ENCODE data around the gene PLOD3.

PLOD3 gene

DNA sequence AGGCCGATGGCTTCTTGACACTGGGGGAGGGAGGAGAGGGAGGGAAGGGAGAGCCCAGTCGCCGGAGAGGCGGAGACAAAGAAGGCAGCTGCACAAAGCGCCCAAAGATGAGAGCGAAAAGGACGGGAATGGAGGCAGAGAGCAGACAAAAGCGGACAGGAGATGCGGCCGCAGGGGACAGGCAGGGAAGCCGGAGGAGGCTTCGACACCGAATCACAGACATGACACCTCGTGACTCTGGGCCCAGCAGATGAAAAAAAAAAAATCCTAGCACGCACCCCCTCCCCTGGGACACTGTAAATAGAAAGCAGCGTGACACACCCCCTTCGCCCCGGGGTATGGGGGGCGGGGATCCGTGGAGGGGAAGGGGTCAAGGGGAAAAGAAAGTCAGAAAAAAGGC, 38.3 kb downstream of the PLOD3 start:
- DNase-seq, result no peak

DNA sequence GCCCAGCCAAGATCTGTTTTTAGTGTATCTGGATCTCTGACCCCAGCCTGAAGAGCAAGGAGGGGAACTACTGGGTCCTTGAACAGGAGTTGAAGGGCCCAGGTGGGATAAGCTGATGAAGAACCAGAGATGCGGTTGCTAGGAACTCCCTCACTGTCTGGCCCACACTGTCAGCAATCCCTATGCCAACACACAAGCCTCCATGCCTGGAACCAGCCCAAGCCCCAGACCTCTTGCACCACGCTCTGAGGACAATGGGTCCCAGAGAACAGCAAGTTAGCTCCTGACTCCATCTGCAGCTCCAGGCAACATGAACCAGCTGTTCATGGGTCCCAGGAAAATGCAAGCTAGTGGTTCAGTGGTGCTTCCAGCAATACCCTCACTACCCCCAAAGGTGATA, 39.7 kb downstream of the PLOD3 start:
- DNase-seq, result no peak

DNA sequence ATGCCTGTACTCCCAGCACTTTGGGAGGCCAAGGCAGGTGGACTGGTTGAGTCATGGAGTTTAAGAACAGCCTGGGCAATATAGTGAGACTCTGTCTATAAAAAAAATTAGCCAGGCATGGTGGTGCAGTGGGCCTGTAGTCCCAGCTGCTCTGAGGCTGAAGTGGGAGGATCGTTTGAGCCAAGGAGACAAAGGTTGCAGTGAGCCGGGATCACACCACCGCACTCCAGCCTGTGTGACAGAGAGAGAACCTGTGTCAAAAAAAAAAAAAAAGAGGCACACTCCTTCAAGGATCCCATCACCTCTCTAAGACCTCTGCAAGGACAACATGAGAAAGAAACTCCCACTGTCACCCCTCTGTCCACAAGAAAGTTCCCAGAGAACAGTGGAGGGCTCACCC, 41.7 kb downstream of the PLOD3 start:
- no peak for DNase-seq

DNA sequence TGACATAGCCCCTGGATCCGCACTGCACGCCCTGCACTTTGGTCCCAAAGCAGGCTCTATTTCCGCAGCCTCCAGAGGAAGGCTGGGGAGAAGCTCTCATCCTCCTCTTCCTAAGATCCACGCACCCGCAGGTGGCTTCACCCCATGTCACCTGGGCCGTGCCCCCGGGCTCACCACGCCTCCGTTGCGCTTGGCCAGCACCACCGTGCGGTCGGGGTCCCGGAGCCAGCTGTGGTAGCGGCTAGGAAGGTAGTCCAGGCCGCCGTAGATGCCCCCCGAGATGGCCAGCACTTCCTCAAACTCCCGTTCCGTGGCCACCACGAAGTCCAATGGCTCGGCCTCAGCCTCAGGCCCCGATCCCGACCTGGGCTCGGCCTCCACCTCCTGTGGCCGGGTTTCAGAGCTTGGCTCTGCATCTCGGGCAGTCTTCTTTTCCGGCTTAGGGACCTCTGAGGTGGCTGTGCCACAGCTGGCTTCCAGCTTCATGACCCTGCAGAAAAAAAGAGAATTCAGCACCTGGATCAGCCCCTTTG, 43.0 kb downstream of the PLOD3 start:
- no peak for DNase-seq

DNA sequence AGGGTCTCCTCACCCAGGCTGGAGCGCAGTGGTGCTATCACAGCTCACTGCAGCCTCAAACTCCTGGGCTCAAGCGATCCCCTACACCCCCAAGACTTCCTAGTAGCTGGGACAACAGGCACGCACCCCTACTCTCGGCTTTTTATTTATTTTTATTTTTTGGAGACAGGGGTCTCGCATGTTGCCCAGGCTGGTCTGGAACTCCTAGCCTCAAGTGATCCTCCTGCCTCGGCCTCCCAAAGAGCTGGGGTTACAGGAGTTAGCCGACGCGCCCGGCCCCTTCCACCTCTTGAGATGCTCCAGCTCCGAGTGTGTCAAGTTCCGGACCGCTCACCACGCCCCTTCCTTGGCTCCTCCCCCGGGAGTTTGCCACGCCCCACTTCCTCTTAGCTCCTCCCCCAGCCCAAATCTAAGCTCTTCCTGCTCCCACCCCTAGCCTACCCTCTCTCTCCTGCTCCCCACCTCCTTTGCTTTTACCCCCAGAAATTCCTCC, 43.6 kb downstream of the PLOD3 start:
- no peak for DNase-seq

DNA sequence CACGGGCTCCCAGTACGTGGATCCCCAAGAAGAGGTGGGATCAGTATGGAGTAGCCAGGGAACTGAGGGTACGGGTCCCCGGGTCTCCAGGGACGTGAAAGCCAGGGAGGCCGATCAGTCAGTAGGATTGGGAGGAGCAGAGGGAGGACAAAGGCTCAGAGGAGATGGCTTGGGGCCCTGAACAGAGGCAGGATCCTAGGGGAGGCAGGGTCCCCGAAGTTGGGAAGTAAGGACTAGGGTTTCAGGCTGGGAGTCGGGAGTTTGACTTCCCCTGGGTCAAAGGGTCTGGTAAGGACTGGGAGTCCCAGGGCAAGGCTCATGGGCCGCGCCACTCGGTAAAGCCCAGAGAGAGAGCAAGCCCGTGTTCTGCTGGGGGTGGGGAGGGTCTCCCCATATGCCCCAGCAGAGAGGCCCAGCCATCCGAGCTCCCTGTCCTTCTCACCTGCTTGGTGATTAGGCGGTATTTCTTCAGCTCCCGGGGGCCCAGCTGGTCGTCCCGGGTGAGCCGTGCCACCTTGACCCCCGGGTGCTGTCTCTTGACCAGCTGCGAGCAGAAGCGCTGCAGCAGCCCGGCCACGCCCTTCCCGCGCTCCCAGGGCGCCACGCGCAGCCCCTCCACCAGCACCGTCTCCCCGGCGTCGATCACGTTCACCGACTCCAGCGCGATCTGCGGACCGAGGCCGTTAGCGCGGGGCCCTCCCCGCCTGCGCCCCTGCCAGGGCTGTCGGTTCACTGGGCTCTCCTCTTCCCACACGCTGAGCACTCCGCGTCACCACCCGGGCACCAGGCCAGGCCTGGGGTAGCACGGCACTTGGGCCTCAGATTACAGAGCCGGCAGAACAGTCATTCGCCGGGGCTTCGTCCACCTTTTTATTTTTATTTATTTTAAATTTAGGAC, 44.3 kb downstream of the PLOD3 start:
- no peak for DNase-seq

DNA sequence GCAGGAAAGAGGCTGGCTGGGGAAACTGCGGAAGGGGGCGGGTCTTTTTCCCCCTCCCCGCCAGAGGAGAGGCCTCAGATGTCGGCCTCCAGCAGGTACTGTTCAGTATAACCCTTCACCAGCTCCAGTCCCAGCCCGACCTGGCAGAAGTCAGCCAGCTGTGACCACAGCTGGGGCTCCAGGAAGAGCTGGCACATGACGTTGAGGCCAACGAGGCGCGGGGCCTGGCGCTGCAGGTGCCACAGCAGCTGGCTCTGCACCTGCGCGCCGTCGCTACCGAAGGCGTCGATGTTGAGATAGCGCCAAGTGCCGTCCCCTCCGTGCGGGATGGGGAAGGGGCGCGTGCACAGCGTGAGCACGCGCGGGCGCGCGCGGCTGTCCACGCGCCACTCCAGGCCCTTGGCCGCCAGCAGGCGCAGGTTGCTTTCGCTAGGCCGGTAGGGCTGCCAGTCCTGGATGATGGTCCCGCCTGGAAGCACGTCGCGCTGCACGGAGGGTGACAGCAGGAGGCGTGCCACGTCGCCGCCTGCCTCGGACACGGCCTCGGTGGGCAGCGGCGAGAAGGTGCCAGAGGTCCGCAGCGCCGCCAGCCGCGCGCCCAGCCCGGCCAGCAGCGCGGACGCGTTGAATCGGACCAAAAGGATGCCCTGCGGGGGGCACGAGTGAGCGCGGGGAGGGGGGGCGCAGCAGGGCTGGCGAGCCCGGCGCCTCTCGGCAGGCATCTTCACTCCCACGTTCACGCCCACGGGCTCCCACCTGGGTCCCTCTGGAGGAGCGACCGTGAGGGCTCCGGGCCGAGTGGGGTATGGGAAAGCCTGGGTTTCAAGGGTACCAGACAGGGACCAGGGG, 45.2 kb downstream of the PLOD3 start:
- no peak for DNase-seq

DNA sequence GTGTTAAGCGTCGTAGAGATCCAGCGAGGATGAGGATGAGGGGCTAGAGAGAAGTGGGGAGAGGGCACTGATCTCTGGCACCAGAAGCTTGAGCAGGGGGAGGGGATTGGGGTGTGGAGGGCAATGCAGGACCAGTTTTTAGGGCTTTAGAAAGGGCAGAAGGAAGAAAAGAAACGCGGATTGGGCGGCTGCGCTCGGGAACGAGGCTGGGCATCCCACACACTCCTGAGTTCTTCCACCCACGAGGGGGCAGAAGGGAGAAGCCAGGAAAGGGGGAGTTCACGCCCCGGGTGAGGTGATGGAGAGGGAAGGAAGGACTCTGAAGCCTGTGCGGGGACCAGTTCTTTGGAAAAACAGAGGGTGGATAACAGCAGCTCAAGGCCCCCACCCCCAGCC, 45.9 kb downstream of the PLOD3 start:
- DNase-seq, result no peak

DNA sequence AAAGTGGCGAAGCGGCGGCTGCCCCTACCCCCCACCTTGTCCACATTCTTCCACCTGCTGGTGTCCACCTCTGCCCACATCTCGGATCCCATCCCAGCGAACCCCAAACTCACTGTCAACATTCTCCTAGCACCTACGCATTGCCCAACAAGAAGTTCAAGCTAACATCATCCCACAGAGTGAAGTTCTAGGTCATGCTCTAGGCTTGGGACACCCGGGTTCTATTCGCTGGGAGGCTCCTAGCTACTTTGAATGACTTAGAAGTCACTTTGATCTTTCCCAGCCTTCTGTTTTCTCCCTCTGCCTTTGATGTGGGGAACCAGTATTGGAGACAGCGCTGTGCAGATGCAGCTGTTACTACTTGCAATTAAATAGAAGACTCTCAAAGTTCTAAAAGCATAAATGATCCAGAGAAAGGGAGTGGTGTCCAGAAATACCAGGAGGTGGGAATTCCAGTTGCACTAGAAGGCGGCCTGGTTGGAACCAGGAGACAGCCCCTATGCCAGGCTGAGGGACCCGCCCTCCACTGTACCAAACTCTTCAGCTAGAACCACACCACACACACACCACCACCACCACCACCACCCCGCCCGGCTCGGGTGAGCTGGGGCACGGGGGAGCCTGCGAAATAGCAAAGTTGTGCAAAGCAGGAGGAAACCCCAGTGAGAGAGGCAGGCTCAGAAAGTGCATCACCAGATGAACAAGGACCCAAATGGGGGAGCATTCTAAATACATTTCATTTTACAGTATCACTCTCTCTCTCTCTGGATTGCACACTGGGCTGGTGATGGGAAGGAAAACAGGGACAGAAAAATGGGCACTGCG, 46.6 kb downstream of the PLOD3 start:
- DNase-seq, result no peak

DNA sequence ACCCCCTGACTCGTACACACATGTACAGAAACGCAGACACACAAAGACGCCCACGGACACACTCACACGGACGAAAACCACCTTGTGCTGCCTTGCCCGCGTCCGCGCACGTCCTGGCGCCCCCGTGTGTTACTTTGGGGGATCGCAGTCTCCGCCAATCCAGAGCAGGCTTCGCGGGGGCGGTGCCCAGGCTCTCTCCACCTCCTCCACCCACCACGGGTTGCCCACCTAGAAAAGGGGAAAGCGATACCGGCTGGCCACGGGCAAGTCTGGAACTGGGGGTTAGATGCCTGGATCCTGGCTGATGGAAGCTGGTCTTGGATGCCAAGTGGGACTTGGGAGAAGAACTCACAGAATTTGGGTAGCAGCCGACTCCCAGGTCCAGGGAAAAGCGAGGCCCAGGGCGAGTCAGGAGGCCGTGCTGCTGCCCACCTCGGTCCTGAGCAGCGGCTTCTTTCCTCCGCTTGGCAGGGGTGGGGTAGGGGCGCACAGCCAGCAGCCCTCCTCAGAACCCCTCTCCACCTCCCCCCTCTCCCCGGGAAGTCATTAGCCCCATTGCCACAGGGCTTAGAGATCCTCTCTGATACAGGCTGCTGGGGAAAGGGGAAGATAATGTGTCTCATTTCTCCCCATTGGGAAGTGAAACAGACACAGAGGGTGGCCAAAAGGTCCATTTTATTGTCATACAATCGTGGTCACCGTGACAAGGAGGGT, 47.4 kb downstream of the PLOD3 start:
- no peak for DNase-seq

DNA sequence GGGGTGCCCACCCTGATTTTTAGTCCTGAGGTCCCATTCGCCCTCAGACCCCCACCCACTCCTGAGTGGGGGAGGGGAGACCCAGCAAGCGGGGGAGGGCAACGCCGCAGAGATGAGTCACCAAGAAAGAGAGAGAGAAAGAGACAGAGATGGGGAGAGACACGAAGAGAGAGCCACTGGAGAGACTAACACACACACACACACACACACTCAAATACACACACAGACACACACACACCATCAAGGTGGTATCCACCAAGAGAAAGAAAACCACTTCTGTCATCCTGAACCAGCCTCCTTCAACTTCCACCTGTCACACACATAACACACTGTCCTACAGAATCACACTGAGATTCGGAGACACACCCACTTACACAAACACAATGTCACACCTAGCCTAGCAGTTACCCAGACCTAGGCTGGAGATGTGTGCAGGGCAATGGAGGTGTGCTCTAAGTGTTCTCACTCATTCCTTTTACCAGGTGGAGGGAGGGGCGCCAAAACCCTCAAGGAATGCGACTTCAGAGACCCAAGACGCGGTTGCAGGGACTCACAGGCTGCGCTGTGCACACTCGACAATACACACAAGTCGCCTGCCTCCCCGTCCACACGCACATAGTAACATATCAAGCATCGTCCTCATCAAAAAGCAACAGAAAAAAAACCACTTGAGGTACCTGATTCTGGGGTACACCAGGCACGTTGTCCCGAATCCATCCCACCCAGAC, 48.1 kb downstream of the PLOD3 start:
- DNase-seq, result no peak

DNA sequence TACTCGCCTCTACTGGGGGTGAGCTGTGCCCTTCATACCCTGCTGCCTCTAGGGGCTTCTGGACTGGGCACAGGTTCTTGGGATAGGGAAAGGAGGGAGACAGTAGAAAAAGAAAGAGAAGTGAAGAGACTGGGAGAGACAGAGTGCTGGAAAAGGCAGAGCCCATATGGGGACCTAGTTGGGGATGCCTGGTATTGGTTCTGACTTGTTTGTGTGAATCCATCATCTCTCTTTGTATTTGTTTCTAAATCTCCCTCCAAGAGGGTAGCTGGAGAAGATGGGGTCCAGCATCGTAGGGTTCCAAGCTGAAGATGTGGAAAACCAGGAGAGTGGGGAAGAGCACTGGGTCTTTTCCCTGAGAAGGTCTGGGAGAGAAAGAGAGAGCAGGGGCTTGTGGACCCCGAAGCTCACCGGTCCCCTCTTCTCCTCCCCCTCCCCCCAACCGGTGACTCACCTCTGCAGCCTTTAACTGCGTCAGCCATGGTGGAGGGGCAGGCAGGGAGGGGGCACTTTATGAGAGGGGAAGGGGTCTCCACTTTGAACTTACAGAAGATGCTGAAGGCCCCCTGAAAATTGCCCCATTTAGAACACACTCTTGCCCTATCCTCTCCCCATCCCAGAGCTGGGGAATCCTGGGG, 48.9 kb downstream of the PLOD3 start:
- no peak for DNase-seq

DNA sequence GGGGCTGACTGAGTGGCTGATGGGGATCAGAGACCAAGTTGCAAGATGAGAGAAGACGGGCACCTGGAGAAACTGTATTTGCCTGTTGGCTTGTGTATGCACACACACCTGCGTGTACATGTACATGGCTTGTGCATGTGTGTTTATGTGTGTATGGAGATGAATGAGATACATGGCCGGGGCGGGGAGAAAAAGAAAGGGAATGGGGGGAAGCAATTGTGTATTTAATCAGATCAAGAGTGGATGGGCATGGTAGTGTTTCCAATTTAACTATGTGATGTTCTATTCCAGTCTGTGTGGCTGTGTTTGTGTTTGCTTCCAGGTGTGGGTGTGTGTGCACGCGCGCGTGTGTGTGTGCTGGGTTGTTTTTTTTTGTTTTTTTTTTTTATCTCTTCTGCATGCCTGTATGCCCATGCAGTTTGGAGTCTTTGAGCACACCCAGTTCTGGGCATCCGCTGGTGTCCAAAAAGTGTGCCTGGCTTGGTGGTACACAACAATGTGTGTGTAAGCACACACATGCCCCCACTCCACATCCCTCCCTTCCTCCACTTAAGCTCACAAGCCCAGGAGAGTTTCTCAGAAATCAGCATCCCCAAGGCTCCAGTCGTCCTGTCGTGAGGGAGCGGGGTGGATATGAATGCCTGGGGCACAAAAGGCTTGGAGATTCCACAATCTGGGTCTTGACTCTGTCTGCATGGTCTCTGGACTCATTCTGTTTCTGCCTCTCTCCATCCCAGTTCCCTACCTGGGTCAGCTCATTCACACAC, 49.6 kb downstream of the PLOD3 start:
- DNase-seq, result no peak

DNA sequence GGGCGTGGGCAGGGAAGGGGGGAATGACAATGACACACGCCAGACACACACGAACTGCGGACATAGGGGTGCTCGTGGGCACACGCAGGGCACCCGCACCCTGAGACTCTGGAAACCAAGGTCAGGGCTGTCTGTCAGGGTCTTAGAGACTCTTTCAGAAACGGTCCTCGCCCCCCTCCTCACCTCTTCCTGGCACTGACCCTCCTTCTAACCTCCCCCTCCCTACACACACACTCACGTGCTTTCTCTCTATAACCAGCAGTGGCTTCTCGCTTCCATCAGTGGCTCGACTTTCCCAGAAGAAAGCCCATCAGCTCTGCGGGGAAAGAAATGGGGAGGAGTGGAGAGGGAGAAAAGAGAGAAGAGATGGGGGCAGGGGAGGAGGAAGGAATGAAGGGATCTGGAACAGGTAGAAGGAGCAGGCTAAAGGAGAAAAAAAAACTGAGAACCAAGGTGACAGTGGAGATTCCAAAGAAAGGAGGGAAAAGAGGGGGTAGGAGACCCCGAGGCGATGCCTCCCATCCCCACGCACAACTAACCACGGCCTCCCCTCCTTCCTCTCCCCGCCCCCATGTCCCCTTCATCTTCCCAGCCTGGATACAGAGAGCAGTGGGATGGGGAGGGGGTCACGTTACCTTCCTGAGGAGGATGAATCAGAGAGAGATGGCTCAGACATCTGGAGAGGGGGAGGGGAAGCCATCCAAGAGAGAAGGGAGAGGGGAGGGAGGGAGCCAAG, 50.3 kb downstream of the PLOD3 start:
- no peak for DNase-seq

DNA sequence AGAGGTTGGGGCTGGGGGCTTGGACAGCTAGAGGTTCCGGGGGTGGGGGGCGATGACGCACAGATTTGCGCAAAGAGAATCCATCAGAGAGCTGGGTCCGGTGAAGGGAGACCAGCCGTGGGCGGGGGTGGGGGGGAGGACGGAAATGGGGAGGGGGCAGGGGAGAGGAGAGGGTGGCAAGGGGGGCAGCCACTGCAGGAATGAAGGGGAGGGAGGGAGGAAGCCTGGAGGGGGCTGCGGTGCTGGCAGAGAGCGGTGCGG, 50.8 kb downstream of the PLOD3 start:
- DNase-seq, result no peak

DNA sequence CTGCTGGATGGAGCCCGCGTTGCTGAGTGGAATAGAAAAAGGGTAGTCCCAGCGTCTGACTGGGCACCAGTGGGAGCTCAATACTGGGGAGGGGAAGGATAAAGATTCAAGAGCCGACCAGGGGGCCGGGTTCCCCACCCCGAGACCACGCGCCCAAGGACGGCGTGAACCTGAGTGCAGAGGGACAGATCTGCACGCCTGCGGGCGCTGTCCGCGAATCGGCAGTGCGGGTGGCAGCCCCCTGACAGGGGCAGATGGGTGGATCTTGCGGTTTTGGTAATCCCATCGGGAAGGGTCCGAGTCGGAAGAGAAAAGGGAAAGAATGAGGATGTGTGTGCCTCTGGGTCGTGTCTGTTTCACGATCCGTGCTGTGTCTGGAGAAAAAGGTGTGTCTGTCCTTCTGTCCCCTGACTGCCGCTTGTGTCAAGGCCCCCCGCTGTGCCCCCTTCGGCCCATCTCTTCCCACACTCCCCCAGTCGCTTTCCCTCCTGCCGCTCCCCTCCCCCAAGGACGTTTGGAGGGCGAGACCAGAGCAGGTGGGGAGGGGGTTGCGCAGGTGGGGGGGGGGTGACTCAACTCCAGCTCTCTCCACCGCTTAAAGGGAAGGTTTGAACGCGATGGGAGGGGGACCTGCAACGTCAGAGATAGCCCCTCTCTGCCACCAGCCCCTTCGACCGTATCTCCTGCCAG, 51.3 kb downstream of the PLOD3 start:
- DNase-seq, result no peak

DNA sequence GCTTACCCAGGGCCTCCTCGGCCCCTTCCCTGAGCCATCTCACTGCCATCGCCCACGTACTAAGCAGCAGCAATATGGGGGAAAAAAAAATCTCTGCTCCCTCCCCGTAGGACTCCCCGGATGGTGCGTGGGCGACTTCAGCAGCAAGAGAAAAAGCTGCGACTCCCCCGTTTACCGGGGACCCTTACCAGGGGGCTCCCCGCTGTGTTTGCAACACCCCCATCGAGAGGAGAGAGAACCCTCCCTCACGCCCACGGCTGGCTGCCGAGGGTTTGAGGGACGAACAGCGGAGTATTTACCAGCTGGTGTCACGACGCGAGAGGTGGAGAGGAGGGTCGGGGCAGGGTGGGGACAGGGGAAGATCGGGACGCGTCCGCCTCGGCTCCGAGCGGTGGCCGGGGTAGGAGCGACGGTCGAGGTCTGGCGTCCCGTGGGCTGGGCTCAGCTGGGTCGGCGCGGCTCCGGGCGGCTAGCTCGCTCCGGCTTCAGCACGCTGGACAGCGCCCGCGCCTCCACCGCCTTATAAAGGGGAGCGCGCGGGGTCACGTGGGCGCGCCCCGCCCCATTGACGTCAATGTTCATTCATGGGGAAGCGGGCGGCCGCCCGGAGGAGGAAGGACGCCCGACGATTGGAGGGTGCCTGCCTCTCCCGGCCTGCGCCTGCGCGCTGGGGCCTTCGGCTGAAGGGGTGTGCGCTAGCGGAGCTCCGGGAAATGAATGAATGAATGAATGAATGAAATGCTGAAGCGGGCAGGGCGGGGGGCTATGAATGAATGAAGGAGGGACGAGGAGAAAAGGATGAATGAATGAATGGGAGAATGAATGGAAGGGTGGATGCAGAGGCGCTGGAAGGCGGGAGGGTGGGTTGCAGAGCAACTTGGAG, 52.1 kb downstream of the PLOD3 start, which contains the start of gene VGF:
Gene VGF, minus strand, starts transcription at position 495 of the 883 bp plus-strand sequence. CDS start 726 bp downstream, outside the sequence.
- peak; percentile 13 for DNase-seq
